Breast epithelium (tissue), 3 donors: ENCODE measurements around the gene RHCG.

Source experiments
- CTCF ChIP-seq, 3 donors: fragments of 450-650 bp; IDR thresholded peaks; one replicate each; pipeline ENCODE4 v1.5.1; 2016 to 2017; ENCODE audit warnings: antibody characterized with exemption in 3 of 3, mild to moderate bottlenecking in 3 of 3, moderate library complexity in 3 of 3
- POLR2A ChIP-seq: fragments of 450-650 bp; IDR thresholded peaks from one replicate; pipeline ENCODE4 v1.6.1; 2016; ENCODE audit warnings: antibody characterized with exemption, mild to moderate bottlenecking, moderate library complexity
- POLR2AphosphoS5 ChIP-seq, 3 donors: sonication (generic); formaldehyde crosslinking; IDR thresholded peaks; one replicate each; pipeline ENCODE4 v1.6.1; 2017; ENCODE audit warnings: antibody characterized with exemption in 3 of 3

GRCh38 chr15:89506026-89506686 lies 9.8 kb upstream of the RHCG start:
- TF ChIP-seq POLR2AphosphoS5 (IDR thresholded peaks at IDR 0.05), result no peak
- no peak for TF ChIP-seq CTCF (IDR thresholded peaks at IDR 0.05)
- TF ChIP-seq POLR2A, result no peak
